B cell (primary cell): ENCODE data around the gene LRRC8D. TPM values are rescaled to one million over a fixed set of nuclear protein-coding genes. Genes with fewer than 3 reads are reported as not detected.

Experiments used
- ATAC-seq: fragments of 200-7000 bp; cut with Tn5 transposase; one replicate; pipeline ENCODE4 v1.10.0; 2021; ENCODE audit warnings: low read depth, mild to moderate bottlenecking, moderate number of reproducible peaks, moderate library complexity
- CTCF ChIA-PET: fragments of 350-600 bp; sonication (Branson Sonifier 250); formaldehyde crosslinking; loops from one replicate; lab custom pipeline; 2021; ENCODE audit warnings: antibody characterized with exemption, inconsistent platforms; lab: Charles Lee
- POLR2A ChIA-PET: fragments of 350-600 bp; sonication (Branson Sonifier 250); formaldehyde crosslinking; loops from one replicate; lab custom pipeline; 2021; ENCODE audit warnings: antibody characterized with exemption; lab: Charles Lee
- DNase-seq: peaks from one replicate; pipeline ENCODE4 v3.0.0; 2013
- H2AFZ ChIP-seq: 2 replicates; pipeline ENCODE4 v1.6.1; 2012; ENCODE audit warnings: mild to moderate bottlenecking, low read depth, low read length; ENCODE audit not compliant: insufficient read depth, poor library complexity, severe bottlenecking
- H3K27ac ChIP-seq, 2 donors: 1 replicate in 1 of 2; 2 replicates in 1 of 2; pipeline ENCODE4 v1.5.1; 2012 to 2013; ENCODE audit warnings: low read length in 2 of 2, mild to moderate bottlenecking in 2 of 2, moderate library complexity in 1 of 2
- H3K27me3 ChIP-seq, 4 experiments: fragments of 200-600 bp in 1 of 4; sonication (generic) in 1 of 4; replicated peaks in 1 of 4; 1 replicate in 2 of 4; 2 replicates in 2 of 4; pipeline versions ENCODE4 v1.6.1 to v1.7.0; 2013 to 2016; ENCODE audit warnings: low read length in 3 of 4, mild to moderate bottlenecking in 2 of 4, mixed read lengths in 1 of 4, moderate library complexity in 1 of 4; ENCODE audit not compliant: insufficient read depth in 4 of 4, control insufficient read depth in 3 of 4; ENCODE audit errors: control extremely low read depth in 1 of 4
- H3K36me3 ChIP-seq, 2 experiments: replicated peaks in 1 of 2; 1 replicate in 1 of 2; 2 replicates in 1 of 2; pipeline versions ENCODE4 v1.6.1 to v1.7.1; 2013; ENCODE audit warnings: low read length in 1 of 2; ENCODE audit not compliant: insufficient read depth in 2 of 2, control insufficient read depth in 1 of 2; ENCODE audit errors: control extremely low read depth in 1 of 2, extremely low read depth in 1 of 2
- H3K4me1 ChIP-seq, 2 donors: fragments of 200-600 bp in 1 of 2; sonication (generic) in 1 of 2; 1 replicate in 1 of 2; 2 replicates in 1 of 2; pipeline versions ENCODE4 v1.5.1 to v1.6.1; 2013 to 2017; ENCODE audit warnings: low read length in 2 of 2; ENCODE audit not compliant: control insufficient read depth in 2 of 2, insufficient read depth in 2 of 2
- H3K4me2 ChIP-seq: replicated peaks from 2 replicates; pipeline ENCODE3; 2012; ENCODE audit warnings: mild to moderate bottlenecking, low read depth, low read length; ENCODE audit not compliant: poor library complexity, severe bottlenecking
- H3K4me3 ChIP-seq, 5 experiments: fragments of 200-600 bp in 1 of 5; sonication (generic) in 1 of 5; 1 replicate in 3 of 5; 2 replicates in 2 of 5; pipeline versions ENCODE4 v1.5.1 to v1.7.0; 2011 to 2016; ENCODE audit warnings: low read length in 4 of 5, mild to moderate bottlenecking in 4 of 5, low read depth in 2 of 5, control low read depth in 1 of 5, moderate library complexity in 1 of 5; ENCODE audit not compliant: insufficient read depth in 1 of 5; ENCODE audit errors: control extremely low read depth in 1 of 5, extremely low read depth in 1 of 5
- H3K79me2 ChIP-seq: fragments of 200-600 bp; sonication (generic); one replicate; pipeline ENCODE4 v1.6.0; 2016; ENCODE audit warnings: low read length; ENCODE audit not compliant: control insufficient read depth, insufficient read depth
- H3K9ac ChIP-seq: fragments of 200-600 bp; sonication (generic); 2 replicates; pipeline ENCODE4 v1.6.1; 2017; ENCODE audit warnings: mild to moderate bottlenecking, low read length, moderate library complexity
- H3K9me3 ChIP-seq, 3 donors: one replicate each; pipeline versions ENCODE4 v1.6.1 to v1.7.1; 2013; ENCODE audit warnings: low read length in 2 of 3; ENCODE audit not compliant: control insufficient read depth in 2 of 3, insufficient read depth in 1 of 3; ENCODE audit errors: control extremely low read depth in 1 of 3
- H4K20me1 ChIP-seq: 2 replicates; pipeline ENCODE4 v1.6.0; 2012; ENCODE audit warnings: mild to moderate bottlenecking, low read length; ENCODE audit not compliant: insufficient read depth, control insufficient read depth, poor library complexity, severe bottlenecking
- H3K27ac Mint-ChIP-seq: one replicate; pipeline ENCODE4 v1.8.0; 2021; ENCODE audit warnings: mixed read lengths
- H3K27me3 Mint-ChIP-seq: one replicate; pipeline ENCODE4 v1.8.0; 2021; ENCODE audit warnings: mixed read lengths
- H3K4me1 Mint-ChIP-seq: one replicate; pipeline ENCODE4 v1.8.0; 2021; ENCODE audit warnings: mixed read lengths
- H3K4me3 Mint-ChIP-seq: one replicate; pipeline ENCODE4 v1.8.0; 2021; ENCODE audit warnings: mixed read lengths
- H3K9me3 Mint-ChIP-seq: one replicate; pipeline ENCODE4 v1.8.0; 2022; ENCODE audit warnings: mixed read lengths; ENCODE audit not compliant: insufficient read depth
- EZH2 ChIP-seq: IDR thresholded peaks from 2 replicates; pipeline ENCODE4 v1.6.1; 2012; ENCODE audit warnings: borderline replicate concordance, low read depth, mild to moderate bottlenecking, moderate library complexity, low read length; ENCODE audit not compliant: insufficient read depth, poor library complexity, severe bottlenecking
- WGBS: methylation state at CpG from one replicate; pipeline ENCODE4 v1.1.5; 2013; ENCODE audit warnings: missing lambda C conversion rate; ENCODE audit not compliant: insufficient coverage; 5-methylcytosine and 5-hydroxymethylcytosine counted together
- intact Hi-C: fragments of 100-400 bp; cut with micrococcal nuclease; formaldehyde crosslinking; loops from one replicate; pipeline ENCODE4 v1.10.0; 2022
- polyA plus RNA-seq: library from polyadenylated mRNA; depleted of rRNA; stranded (reverse); fragments of >200 nt; gene quantifications from 2 replicates; pipeline ENCODE4 v1.2.3, GENCODE V29; 2012
- total RNA-seq, 2 donors: library from RNA; stranded (reverse); fragments of 120-200 nt in 1 of 2; gene quantifications; 1 replicate in 1 of 2; 2 replicates in 1 of 2; pipeline versions ENCODE4 v1.2.3 to v1.2.4, GENCODE V29; 2013 to 2022
- TF ChIP-seq, protein P1 (sequence below): fragments of 200-600 bp; IDR thresholded peaks from one replicate; pipeline ENCODE4 v1.8.0; 2022; ENCODE audit warnings: antibody characterized with exemption, mild to moderate bottlenecking

LRRC8D gene
- total and polyA plus RNA-seq, 2 donors (not counting 1 experiment from before 2014, with no cell fraction given): 23.7 to 47.0 TPM

DNA sequence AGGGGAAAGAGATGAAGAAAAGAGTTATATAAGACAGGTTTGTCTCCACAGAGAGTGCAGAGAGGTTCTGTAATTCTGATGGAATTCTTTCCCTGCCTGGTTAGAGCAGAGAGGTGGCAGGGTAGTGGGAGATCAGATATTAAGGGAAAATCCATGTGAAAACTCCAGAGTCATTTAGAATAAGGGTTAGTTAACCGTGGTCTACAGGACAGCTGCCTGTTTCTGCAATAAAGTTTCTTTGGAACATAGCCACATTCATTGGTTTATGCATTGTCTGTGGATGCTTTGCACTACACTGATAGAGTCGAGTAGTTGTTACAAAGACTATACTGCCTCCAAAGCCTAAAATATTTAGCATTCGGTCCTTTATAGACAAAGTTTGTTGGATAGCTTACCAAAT is 55.6 kb downstream of the LRRC8D start:
- ATAC-seq: no peak
- Histone ChIP-seq H3K27ac (no peak overlapping the region), H3K9ac (no peak overlapping the region), H3K4me3 (no peak overlapping the region), H3K36me3 (peaks cover 0 to 13% of the 10 kb centered on the region in 2 experiments), H4K20me1 (peaks cover 8% of the 10 kb centered on the region), H2AFZ (no peak overlapping the region), H3K4me1 (no peaks in the 10 kb centered on the region), H3K9me3 (peaks cover 0 to 8% (median 0%) of the 10 kb centered on the region in 3 donors), H3K79me2 (peaks cover 72% of the 10 kb centered on the region), H3K27me3 (no peaks in the 10 kb centered on the region), H3K4me2 (no peak overlapping the region)
- Mint-ChIP-seq H3K27me3 (no peaks in the 10 kb centered on the region), H3K4me3 (no peak overlapping the region), H3K4me1 (peaks cover 13% of the 10 kb centered on the region), H3K9me3 (peaks cover 3% of the 10 kb centered on the region), H3K27ac (no peak overlapping the region)
- intact Hi-C loops: no loop called here
- TF ChIP-seq EZH2: no peak
- TF ChIP-seq, protein P1, sequence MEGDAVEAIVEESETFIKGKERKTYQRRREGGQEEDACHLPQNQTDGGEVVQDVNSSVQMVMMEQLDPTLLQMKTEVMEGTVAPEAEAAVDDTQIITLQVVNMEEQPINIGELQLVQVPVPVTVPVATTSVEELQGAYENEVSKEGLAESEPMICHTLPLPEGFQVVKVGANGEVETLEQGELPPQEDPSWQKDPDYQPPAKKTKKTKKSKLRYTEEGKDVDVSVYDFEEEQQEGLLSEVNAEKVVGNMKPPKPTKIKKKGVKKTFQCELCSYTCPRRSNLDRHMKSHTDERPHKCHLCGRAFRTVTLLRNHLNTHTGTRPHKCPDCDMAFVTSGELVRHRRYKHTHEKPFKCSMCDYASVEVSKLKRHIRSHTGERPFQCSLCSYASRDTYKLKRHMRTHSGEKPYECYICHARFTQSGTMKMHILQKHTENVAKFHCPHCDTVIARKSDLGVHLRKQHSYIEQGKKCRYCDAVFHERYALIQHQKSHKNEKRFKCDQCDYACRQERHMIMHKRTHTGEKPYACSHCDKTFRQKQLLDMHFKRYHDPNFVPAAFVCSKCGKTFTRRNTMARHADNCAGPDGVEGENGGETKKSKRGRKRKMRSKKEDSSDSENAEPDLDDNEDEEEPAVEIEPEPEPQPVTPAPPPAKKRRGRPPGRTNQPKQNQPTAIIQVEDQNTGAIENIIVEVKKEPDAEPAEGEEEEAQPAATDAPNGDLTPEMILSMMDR: no peak
- no peak for DNase-seq
- no CpG with 5 or more reads among the region's 3 CpGs for WGBS
- ChIA-PET POLR2A (no interaction called here), CTCF (no interaction called here)

DNA sequence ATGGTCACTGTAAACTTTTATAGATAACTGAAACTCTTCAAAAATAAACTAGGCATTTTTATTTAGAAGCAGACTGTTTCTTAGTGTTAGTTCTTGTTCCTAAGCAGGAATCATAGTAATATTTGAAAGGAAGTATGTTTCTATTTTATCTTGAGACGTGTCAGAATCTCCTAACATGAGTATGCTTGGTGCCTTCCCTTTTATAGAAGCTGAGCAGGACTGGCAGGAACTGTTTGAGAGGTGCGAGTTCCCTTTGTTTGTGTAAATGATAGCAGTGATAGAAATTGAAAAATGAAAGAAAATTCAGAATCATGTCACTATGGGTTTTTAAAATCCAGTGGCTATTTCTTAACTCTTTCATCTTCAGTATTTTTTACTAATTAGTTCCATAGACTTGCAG is 56.9 kb downstream of the LRRC8D start:
- H3K4me3 Mint-ChIP-seq: no peak overlapping the region
- intact Hi-C loops: no loop called here
- H4K20me1 ChIP-seq: peaks cover 5% of the 10 kb centered on the region
- H3K9ac ChIP-seq: no peak overlapping the region
- ChIA-PET CTCF (no interaction called here), POLR2A (no interaction called here)
- peaks cover 75% of the 10 kb centered on the region for H3K79me2 ChIP-seq
- no peak overlapping the region for H3K4me3 ChIP-seq
- H3K27me3 Mint-ChIP-seq: no peaks in the 10 kb centered on the region
- WGBS: 40% methylated on average over 2 of the region's 2 CpGs
- no peak overlapping the region for H3K27ac Mint-ChIP-seq
- H3K4me2 ChIP-seq: no peak overlapping the region
- no peak overlapping the region for H3K27ac ChIP-seq
- TF ChIP-seq, protein P1: no peak
- TF ChIP-seq EZH2: no peak
- ATAC-seq (no peak), DNase-seq (no peak)
- peaks cover 7% of the 10 kb centered on the region for H3K4me1 Mint-ChIP-seq
- H3K36me3 ChIP-seq: peaks cover 7% of the 10 kb centered on the region in 2 experiments
- peaks cover 3% of the 10 kb centered on the region for H3K9me3 Mint-ChIP-seq
- H3K27me3 ChIP-seq: no peaks in the 10 kb centered on the region
- peaks cover 1 to 12% (median 5%) of the 10 kb centered on the region in 3 donors for H3K9me3 ChIP-seq
- H3K4me1 ChIP-seq: no peaks in the 10 kb centered on the region
- no peak overlapping the region for H2AFZ ChIP-seq
